Measurements from ENCODE around the gene FFAR4. TPM values are rescaled to one million over a fixed set of nuclear protein-coding genes. Genes with fewer than 3 reads are reported as not detected.
"Not testable (repeated sequence)": the region's sequence is repeated elsewhere in the genome, so short reads cannot be mapped to it uniquely, and the experiment has no call there.

FFAR4 gene
- total RNA-seq: 1.5 TPM

DNA sequence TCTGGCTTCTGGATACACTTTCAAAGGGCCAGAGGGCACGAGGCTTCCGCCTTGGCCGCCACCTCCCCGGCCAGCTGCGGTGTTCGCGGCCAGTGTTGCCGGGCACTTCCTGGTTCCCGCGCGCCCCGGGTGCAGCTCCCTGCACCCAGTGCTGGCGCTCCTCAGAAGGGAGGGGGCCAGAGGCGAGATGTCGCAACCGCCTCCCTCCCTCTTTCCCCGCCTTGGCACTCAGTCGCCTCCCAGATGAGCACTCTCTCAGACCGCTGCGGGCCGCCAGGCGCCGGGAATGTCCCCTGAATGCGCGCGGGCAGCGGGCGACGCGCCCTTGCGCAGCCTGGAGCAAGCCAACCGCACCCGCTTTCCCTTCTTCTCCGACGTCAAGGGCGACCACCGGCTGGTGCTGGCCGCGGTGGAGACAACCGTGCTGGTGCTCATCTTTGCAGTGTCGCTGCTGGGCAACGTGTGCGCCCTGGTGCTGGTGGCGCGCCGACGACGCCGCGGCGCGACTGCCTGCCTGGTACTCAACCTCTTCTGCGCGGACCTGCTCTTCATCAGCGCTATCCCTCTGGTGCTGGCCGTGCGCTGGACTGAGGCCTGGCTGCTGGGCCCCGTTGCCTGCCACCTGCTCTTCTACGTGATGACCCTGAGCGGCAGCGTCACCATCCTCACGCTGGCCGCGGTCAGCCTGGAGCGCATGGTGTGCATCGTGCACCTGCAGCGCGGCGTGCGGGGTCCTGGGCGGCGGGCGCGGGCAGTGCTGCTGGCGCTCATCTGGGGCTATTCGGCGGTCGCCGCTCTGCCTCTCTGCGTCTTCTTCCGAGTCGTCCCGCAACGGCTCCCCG lies at the start of gene FFAR4:
FFAR4 (plus strand) TSS at position 231 of the 842 bp plus-strand sequence; CDS start at position 287, 56 bp downstream.
- Histone ChIP-seq H3K27me3 (no peaks in the 10 kb centered on the region), H3K4me3 (peak within 1 kb of the TSS; percentile 4 to 16), H3K27ac (no peak within 1 kb of the TSS), H3K9me3 (no peaks in the 10 kb centered on the region), H3K4me1 (peaks cover 14% of the 10 kb centered on the region), H3K36me3 (no peaks in the 10 kb centered on the region)
- TF ChIP-seq, protein P1, sequence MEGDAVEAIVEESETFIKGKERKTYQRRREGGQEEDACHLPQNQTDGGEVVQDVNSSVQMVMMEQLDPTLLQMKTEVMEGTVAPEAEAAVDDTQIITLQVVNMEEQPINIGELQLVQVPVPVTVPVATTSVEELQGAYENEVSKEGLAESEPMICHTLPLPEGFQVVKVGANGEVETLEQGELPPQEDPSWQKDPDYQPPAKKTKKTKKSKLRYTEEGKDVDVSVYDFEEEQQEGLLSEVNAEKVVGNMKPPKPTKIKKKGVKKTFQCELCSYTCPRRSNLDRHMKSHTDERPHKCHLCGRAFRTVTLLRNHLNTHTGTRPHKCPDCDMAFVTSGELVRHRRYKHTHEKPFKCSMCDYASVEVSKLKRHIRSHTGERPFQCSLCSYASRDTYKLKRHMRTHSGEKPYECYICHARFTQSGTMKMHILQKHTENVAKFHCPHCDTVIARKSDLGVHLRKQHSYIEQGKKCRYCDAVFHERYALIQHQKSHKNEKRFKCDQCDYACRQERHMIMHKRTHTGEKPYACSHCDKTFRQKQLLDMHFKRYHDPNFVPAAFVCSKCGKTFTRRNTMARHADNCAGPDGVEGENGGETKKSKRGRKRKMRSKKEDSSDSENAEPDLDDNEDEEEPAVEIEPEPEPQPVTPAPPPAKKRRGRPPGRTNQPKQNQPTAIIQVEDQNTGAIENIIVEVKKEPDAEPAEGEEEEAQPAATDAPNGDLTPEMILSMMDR (IDR thresholded peaks at IDR 0.05): no peak
- TF ChIP-seq POLR2AphosphoS5 (IDR thresholded peaks at IDR 0.05; ENCODE audit: insufficient read depth in 1 of 2, low read depth in 1 of 2) (no peak), POLR2A (IDR thresholded peaks at IDR 0.05) (no peak)
- no peak for DNase-seq (ENCODE audit: extremely low spot score in 2 of 2)
- intact Hi-C loops (cut with DNase I): no loop called here

GRCh38 chr10:93518531-93518930 lies 47.9 kb upstream of the FFAR4 start:
- peaks cover 5% of the 10 kb centered on the region for H3K4me1 ChIP-seq
- DNase-seq (ENCODE audit: extremely low spot score in 2 of 2): no peak

DNA sequence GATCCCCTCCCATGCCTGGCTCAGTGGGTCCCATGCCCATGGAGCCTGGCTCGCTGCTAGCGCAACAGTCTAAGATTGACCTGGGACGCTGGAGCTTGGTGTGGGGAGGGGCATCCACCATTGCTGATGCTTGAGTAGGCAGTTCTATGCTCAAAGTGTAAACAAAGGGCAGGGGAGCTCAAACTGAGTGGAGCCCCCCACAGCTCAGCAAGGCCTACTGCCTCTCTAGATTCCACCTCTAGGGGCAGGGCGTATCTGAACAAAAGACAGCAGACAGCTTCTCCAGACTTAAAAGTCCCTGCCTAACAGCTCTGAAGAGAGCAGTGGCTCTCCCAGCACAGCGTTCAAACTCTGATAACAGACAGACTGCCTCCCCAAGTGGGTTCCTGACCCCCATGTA lies 31.2 kb upstream of the FFAR4 start:
- H3K36me3 ChIP-seq: no peaks in the 10 kb centered on the region
- no peaks in the 10 kb centered on the region for H3K4me1 ChIP-seq
- intact Hi-C loops (cut with DNase I): no loop called here
- H3K4me3 ChIP-seq: no peak overlapping the region
- no peak for DNase-seq (ENCODE audit: extremely low spot score in 2 of 2)
- no peaks in the 10 kb centered on the region for H3K27me3 ChIP-seq
- no peaks in the 10 kb centered on the region for H3K9me3 ChIP-seq
- H3K27ac ChIP-seq: no peak overlapping the region
- no peak for TF ChIP-seq POLR2AphosphoS5 (IDR thresholded peaks at IDR 0.05; ENCODE audit: insufficient read depth in 1 of 2, low read depth in 1 of 2)
- TF ChIP-seq, protein P1 (IDR thresholded peaks at IDR 0.05): no peak
- no peak for TF ChIP-seq POLR2A (IDR thresholded peaks at IDR 0.05)

More at GRCh38 chr10:93518531-93518930, 47.9 kb upstream of the FFAR4 start:
- H3K9me3 ChIP-seq: no peaks in the 10 kb centered on the region
- intact Hi-C loops (cut with DNase I): no loop called here
- H3K27ac ChIP-seq: no peak overlapping the region
- H3K36me3 ChIP-seq: no peaks in the 10 kb centered on the region
- H3K4me3 ChIP-seq: no peak overlapping the region
- no peak for TF ChIP-seq POLR2A (IDR thresholded peaks at IDR 0.05)
- no peak for TF ChIP-seq POLR2AphosphoS5 (IDR thresholded peaks at IDR 0.05; ENCODE audit: insufficient read depth in 1 of 2, low read depth in 1 of 2)
- TF ChIP-seq, protein P1 (IDR thresholded peaks at IDR 0.05): no peak
- H3K27me3 ChIP-seq: no peaks in the 10 kb centered on the region

DNA sequence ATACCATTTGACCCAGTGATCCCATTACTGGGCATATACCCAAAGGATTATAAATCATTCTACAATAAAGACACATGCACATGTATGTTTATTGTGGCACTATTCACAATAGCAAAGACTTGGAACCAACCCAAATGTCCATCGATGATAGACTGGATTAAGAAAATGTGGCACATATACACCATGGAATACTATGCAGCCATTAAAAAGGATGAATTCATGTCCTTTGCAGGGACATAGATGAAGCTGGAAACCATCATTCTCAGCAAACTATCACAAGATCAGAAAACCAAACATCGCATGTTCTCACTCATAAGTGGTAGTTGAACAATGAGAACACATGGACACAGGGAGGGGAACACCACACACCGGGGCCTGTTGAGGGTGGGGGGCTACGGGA lies 25.6 kb upstream of the FFAR4 start:
- H3K36me3 ChIP-seq; intact Hi-C loops (cut with DNase I); H3K4me1 ChIP-seq; DNase-seq (ENCODE audit: extremely low spot score in 2 of 2); H3K9me3 ChIP-seq; H3K27me3 ChIP-seq; H3K27ac ChIP-seq; H3K4me3 ChIP-seq: not testable (repeated sequence)

DNA sequence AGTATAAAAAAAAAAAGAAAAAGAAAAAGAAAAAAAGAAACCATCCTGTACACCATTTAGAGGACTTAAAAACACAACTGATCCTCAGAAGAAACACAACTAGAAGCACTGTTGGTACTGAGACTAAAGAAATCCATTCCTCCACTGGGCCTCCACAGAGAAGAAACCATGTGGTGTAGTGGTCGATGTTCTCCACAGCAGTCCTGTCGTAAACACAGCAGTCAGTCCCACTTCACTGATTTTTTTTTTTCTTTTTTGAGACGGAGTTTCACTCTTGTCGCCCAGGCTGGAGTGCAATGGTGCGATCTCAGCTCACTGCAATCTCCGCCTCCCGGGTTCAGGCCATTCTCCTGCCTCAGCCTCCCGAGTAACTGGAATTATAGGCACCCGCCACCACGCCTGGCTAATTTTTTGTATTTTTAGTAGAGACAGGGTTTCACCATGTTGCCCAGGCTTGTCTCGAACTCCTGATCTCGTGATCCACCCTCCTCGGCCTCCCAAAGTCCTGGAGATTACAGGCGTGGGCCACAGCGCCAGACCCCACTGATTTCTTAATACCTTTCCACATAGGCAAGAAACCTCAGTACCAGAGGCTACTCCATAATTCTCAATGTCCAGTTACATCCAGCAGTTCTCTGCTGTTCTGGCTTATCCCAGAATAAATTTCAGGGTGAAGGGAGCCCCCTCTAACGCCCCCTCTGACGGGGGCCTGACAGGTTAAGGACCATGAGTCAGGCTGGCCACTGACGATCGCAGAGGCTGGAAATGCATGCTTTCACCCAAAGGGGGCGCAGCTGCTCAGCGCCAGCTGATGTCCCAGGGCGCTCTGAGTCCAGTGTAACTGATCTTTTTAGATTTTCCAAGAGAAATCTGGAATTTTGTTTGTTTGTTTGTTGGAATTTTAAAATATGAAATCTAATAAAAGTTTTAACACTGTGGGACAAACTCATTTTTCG lies 24.8 kb upstream of the FFAR4 start:
- Histone ChIP-seq H3K9me3 (no peaks in the 10 kb centered on the region), H3K4me1 (no peaks in the 10 kb centered on the region), H3K27ac (no peak overlapping the region), H3K36me3 (no peaks in the 10 kb centered on the region), H3K4me3 (no peak overlapping the region), H3K27me3 (no peaks in the 10 kb centered on the region)
- intact Hi-C loops (cut with DNase I): no loop called here
- DNase-seq (ENCODE audit: extremely low spot score in 2 of 2): no peak
- TF ChIP-seq, protein P1 (IDR thresholded peaks at IDR 0.05): peak in 2 of 3 experiments; percentile 52 to 53
- TF ChIP-seq POLR2A (IDR thresholded peaks at IDR 0.05) (no peak), POLR2AphosphoS5 (IDR thresholded peaks at IDR 0.05; ENCODE audit: insufficient read depth in 1 of 2, low read depth in 1 of 2) (no peak)
